Measurements from ENCODE around the gene PARD3.

PARD3 gene

DNA sequence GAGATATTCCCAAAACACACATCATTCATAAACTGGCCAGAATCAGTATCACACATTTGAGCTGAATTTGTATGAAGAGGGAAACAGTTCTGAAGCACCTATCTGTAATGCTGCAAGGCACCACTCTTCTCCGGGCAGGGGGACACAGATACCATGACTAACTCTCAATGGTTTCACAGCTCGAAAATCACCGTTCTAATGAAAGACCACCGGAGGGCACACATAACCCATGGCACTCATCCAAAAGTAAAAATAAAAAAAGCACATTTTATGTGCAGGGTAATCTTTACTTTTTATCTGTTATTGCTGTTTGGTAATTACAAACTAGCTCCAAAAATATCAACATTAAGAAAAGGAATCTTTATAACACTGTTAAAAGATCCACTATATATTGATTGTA lies 137.5 kb downstream of the PARD3 start:
- TF ChIP-seq, protein P1, sequence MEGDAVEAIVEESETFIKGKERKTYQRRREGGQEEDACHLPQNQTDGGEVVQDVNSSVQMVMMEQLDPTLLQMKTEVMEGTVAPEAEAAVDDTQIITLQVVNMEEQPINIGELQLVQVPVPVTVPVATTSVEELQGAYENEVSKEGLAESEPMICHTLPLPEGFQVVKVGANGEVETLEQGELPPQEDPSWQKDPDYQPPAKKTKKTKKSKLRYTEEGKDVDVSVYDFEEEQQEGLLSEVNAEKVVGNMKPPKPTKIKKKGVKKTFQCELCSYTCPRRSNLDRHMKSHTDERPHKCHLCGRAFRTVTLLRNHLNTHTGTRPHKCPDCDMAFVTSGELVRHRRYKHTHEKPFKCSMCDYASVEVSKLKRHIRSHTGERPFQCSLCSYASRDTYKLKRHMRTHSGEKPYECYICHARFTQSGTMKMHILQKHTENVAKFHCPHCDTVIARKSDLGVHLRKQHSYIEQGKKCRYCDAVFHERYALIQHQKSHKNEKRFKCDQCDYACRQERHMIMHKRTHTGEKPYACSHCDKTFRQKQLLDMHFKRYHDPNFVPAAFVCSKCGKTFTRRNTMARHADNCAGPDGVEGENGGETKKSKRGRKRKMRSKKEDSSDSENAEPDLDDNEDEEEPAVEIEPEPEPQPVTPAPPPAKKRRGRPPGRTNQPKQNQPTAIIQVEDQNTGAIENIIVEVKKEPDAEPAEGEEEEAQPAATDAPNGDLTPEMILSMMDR (IDR thresholded peaks at IDR 0.05; ENCODE audit: control insufficient read depth, extremely low read depth, insufficient read depth) = no peak
- no peak overlapping the region for H3K4me3 ChIP-seq (ENCODE audit: low read depth, low read length)
- no peak for DNase-seq (ENCODE audit: low read depth)

DNA sequence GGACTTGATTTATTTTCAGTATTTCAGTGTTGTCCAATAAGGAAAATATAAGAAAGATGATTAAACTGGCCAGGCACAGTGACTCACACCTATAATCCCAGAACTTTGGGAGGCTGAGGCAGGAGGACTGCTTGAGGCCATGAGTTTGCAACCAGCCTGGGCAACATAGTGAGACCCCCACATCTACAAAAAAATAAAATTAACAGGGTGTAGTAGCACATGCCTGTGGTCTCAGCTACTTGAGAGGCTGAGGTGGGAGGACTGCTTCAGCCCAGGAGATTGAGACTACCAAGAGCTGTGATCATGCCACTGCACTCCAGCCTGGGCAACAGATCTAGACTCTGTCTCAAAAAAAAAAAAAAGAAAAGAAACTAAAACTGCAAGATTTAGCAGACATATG lies 138.0 kb downstream of the PARD3 start:
- TF ChIP-seq, protein P1 (IDR thresholded peaks at IDR 0.05; ENCODE audit: control insufficient read depth, extremely low read depth, insufficient read depth) = no peak
- no peak for DNase-seq (ENCODE audit: low read depth)
- H3K4me3 ChIP-seq (ENCODE audit: low read depth, low read length) = no peak overlapping the region

DNA sequence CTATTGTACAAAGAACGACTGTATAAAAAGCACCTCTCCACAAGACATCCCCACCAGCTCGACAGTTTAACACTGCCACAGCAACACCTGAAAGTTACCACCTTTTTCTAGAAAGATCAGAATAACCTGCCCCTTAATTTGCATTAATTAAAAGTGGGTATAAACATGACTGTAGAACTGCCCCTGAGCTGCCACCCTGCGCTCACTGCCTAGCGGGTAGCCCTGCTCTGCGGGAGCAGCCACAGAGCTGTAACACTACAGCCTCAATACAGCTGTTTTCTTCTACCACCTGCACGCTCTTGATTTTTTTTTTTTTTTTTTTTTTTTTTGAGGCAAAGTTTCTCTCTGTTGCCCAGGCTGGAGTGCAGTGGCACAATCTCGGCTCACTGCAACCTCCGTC lies 140.9 kb downstream of the PARD3 start:
- DNase-seq (ENCODE audit: low read depth) = no peak
- H3K4me3 ChIP-seq (ENCODE audit: low read depth, low read length) = no peak overlapping the region
- TF ChIP-seq, protein P1 (IDR thresholded peaks at IDR 0.05; ENCODE audit: control insufficient read depth, extremely low read depth, insufficient read depth) = no peak

DNA sequence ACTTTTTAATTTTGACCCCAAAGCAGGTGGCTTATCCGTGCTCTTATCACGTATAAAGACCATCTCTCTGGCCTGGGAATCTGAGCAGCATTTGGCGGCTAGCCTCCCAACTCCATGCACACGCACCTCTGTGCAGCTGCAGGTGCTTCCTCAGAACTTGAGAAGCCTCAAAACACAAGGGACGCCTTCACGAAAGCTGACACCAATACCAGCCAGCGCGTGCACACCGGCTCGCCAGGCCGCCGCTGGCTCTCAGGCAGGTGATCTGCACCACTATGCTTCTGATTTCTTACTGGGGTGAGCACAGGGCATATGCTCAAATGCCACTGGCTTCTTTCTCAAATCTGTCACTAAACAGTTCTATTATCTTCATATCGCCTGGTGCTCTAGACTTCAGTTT lies 145.0 kb downstream of the PARD3 start:
- no peak for DNase-seq (ENCODE audit: low read depth)
- no peak overlapping the region for H3K4me3 ChIP-seq (ENCODE audit: low read depth, low read length)
- TF ChIP-seq, protein P1 (IDR thresholded peaks at IDR 0.05; ENCODE audit: control insufficient read depth, extremely low read depth, insufficient read depth) = no peak

DNA sequence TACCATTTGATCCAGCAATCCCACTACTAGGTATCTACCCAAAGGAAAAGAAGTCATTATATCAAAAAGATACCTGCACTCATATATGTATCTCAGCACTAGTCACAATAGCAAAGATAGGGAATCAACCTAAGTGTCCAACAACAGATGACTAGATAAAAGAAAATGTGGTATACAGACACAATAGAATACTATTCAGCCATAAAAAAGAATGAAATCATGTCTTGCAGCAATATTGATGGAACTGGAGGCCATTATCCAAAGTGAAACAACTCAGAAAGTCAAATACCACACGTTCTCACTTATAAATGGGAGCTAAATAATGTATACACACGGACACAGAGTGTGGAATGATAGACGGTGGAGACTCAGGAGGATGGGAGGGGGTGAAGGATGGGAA lies 146.0 kb downstream of the PARD3 start:
- TF ChIP-seq, protein P1 (IDR thresholded peaks at IDR 0.05; ENCODE audit: control insufficient read depth, extremely low read depth, insufficient read depth) = no peak
- no peak for DNase-seq (ENCODE audit: low read depth)
- no peak overlapping the region for H3K4me3 ChIP-seq (ENCODE audit: low read depth, low read length)

DNA sequence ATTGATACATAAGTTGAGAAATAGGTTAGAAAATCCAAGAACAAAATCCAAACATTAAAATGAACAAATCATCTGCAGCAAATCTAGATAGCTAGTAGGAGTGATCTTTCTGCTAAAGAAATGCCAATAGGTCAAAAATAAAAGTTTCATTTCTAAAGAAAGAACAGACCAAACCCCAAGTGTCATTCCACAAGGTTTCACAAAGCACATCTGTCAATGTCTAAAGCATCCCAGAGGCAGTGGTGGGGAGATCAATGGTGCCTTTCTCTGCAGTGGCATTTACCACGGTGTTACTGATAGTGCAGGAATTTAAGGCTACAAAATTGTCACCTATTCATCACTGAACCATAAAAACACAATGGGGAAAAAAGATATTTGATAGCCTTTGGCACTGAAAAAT lies 147.9 kb downstream of the PARD3 start:
- DNase-seq (ENCODE audit: low read depth) = no peak
- H3K4me3 ChIP-seq (ENCODE audit: low read depth, low read length) = no peak overlapping the region
- TF ChIP-seq, protein P1 (IDR thresholded peaks at IDR 0.05; ENCODE audit: control insufficient read depth, extremely low read depth, insufficient read depth) = no peak

DNA sequence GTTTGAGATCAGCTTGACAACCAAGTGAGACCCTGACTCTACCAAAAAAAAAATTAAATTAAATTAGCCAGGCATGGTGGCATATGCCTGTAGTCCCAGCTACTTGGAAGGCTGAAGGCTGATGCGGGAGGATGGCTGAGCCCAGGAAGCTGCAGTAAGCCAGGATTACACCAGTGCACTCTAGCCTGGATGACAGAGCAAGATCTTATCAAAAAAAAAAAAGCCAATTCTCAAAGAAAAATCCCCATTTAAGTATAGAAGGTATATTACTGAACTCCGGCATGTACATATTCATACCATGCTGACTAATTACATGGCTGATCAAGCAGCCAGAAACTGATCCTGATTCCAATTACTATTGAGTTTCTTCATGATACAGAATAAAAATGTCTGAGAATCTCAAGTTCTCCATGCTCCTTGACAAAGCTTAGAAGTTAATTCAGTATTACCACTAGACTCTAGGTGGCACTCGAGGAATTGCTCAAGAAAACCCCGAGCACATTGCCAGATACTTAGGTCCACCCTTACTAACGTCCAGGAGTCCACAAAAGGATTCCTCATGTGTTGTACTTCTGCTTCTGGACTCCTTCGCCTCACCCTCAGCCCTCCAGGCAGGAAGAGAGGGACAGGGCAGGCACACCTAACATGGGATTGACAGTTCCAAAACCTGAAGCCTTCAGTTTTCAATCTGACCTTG lies 148.9 kb downstream of the PARD3 start:
- H3K4me3 ChIP-seq (ENCODE audit: low read depth, low read length) = no peak overlapping the region
- DNase-seq (ENCODE audit: low read depth) = peak; percentile 93

More for the DNA sequence above, 148.9 kb downstream of the PARD3 start:
- TF ChIP-seq, protein P1 (IDR thresholded peaks at IDR 0.05; ENCODE audit: control insufficient read depth, extremely low read depth, insufficient read depth) = peak; percentile 74
